ENCODE data around the gene ROBO3. TPM values are rescaled to one million over a fixed set of nuclear protein-coding genes. Genes with fewer than 3 reads are reported as not detected.

The ROBO3 gene
- 10 to 100 TPM; 16.7 to 35.1 (median 26.3) TPM for polyA plus RNA-seq (ENCODE audit: insufficient read length in 4 of 4)

- DNase-seq (ENCODE audit: low read depth in 4 of 4, low spot score in 2 of 4): no peak
Observed at GRCh38 chr11:124865181-124865901, at the start of gene ROBO3. TSS of gene ROBO3 (plus strand) at chr11:124865432. CDS start at chr11:124865578, 146 bp downstream.

- no peak for DNase-seq (ENCODE audit: low read depth in 4 of 4, low spot score in 2 of 4)
Observed at GRCh38 chr11:124817036-124817435, 48.2 kb upstream of the ROBO3 start.

- no peak for DNase-seq (ENCODE audit: low read depth in 4 of 4, low spot score in 2 of 4)
Observed at GRCh38 chr11:124821995-124822730, 43.1 kb upstream of the ROBO3 start.

- DNase-seq (ENCODE audit: low read depth in 4 of 4, low spot score in 2 of 4): no peak
Observed at GRCh38 chr11:124823512-124824376, 41.5 kb upstream of the ROBO3 start.

- DNase-seq (ENCODE audit: low read depth in 4 of 4, low spot score in 2 of 4): no peak
Observed at GRCh38 chr11:124825876-124826275, 39.4 kb upstream of the ROBO3 start.

GRCh38 chr11:124829986-124830385 is 35.2 kb upstream of the ROBO3 start:
- no peak for DNase-seq (ENCODE audit: low read depth in 4 of 4, low spot score in 2 of 4)

- no peak for DNase-seq (ENCODE audit: low read depth in 4 of 4, low spot score in 2 of 4)
Observed at GRCh38 chr11:124830749-124831148, 34.5 kb upstream of the ROBO3 start.

GRCh38 chr11:124831897-124832296 is 33.3 kb upstream of the ROBO3 start:
- no peak for DNase-seq (ENCODE audit: low read depth in 4 of 4, low spot score in 2 of 4)

- no peak for DNase-seq (ENCODE audit: low read depth in 4 of 4, low spot score in 2 of 4)
Observed at GRCh38 chr11:124832571-124832970, 32.7 kb upstream of the ROBO3 start.

- no peak for DNase-seq (ENCODE audit: low read depth in 4 of 4, low spot score in 2 of 4)
Observed at GRCh38 chr11:124834526-124835180, 30.6 kb upstream of the ROBO3 start.

- DNase-seq (ENCODE audit: low read depth in 4 of 4, low spot score in 2 of 4): no peak
Observed at GRCh38 chr11:124835918-124836317, 29.3 kb upstream of the ROBO3 start.

- peak in 2 of 4 donors; percentile 46 to 51 for DNase-seq (ENCODE audit: low read depth in 4 of 4, low spot score in 2 of 4)
Observed at GRCh38 chr11:124837491-124837856, 27.8 kb upstream of the ROBO3 start.

- DNase-seq (ENCODE audit: low read depth in 4 of 4, low spot score in 2 of 4): no peak
Observed at GRCh38 chr11:124838805-124839127, 26.5 kb upstream of the ROBO3 start.

- DNase-seq (ENCODE audit: low read depth in 4 of 4, low spot score in 2 of 4): no peak
Observed at GRCh38 chr11:124839128-124839971, 25.9 kb upstream of the ROBO3 start.

GRCh38 chr11:124839972-124840621 is 25.1 kb upstream of the ROBO3 start:
- no peak for DNase-seq (ENCODE audit: low read depth in 4 of 4, low spot score in 2 of 4)

GRCh38 chr11:124840666-124841065 is 24.6 kb upstream of the ROBO3 start:
- DNase-seq (ENCODE audit: low read depth in 4 of 4, low spot score in 2 of 4): no peak

GRCh38 chr11:124841201-124841600 is 24.0 kb upstream of the ROBO3 start:
- no peak for DNase-seq (ENCODE audit: low read depth in 4 of 4, low spot score in 2 of 4)

GRCh38 chr11:124841840-124842239 is 23.4 kb upstream of the ROBO3 start:
- no peak for DNase-seq (ENCODE audit: low read depth in 4 of 4, low spot score in 2 of 4)

- no peak for DNase-seq (ENCODE audit: low read depth in 4 of 4, low spot score in 2 of 4)
Observed at GRCh38 chr11:124842305-124842704, 22.9 kb upstream of the ROBO3 start.

GRCh38 chr11:124843616-124843910 is 21.7 kb upstream of the ROBO3 start:
- no peak for DNase-seq (ENCODE audit: low read depth in 4 of 4, low spot score in 2 of 4)

Data from left renal cortex interstitium (tissue), 4 donors.